HepG2 (cell line): ENCODE measurements around the gene C3orf62. TPM values are rescaled to one million over a fixed set of nuclear protein-coding genes. Genes with fewer than 3 reads are reported as not detected.

ENCODE experiments used
- ATAC-seq: fragments of 200-7000 bp; cut with Tn5 transposase; 3 replicates; pipeline ENCODE4 v1.9.1; 2020; ENCODE audit warnings: mild to moderate bottlenecking, moderate library complexity
- BruUV-seq: library from RNA; stranded (reverse); fragments of 400-500 nt; replicated peaks from 2 replicates; lab custom pipeline; 2021; lab: Mats Ljungman, UMichigan
- CTCF ChIA-PET: fragments of 300-600 bp; formaldehyde crosslinking; extraction: SDS; loops from one replicate; lab custom pipeline; 2021; ENCODE audit warnings: low total read pairs, inconsistent platforms, low intra/inter-chr PET ratio; lab: Yijun Ruan, JAX
- POLR2A ChIA-PET: fragments of 350-600 bp; sonication (Branson Sonifier 250); formaldehyde crosslinking; loops from one replicate; lab custom pipeline; 2020; ENCODE audit warnings: antibody characterized with exemption, inconsistent platforms; lab: Yijun Ruan, JAX
- DNase-seq: peaks from one replicate; pipeline ENCODE4 v3.0.0-alpha.2; 2015; ENCODE audit warnings: low spot score
- FAIRE-seq: peaks from 3 replicates; lab custom pipeline; 2011; peaks lifted over from hg19 to GRCh38; lab: Jason Lieb, UNC
- H2AFZ ChIP-seq: one replicate; pipeline ENCODE4 v1.6.1; 2011; ENCODE audit warnings: low read length, inconsistent platforms
- H3K27ac ChIP-seq: fragments of 300-600 bp; 3 replicates; pipeline ENCODE4 v1.8.0; 2011; ENCODE audit warnings: mixed run types, mild to moderate bottlenecking, mixed read lengths, low read length, inconsistent platforms; ENCODE audit not compliant: insufficient read depth; ENCODE audit errors: extremely low read length
- H3K27me3 ChIP-seq, 2 experiments: fragments of 200-600 bp in 1 of 2; 2 replicates in 1 of 2; 3 replicates in 1 of 2; pipeline versions ENCODE4 v1.6.0 to v1.8.0; 2011; ENCODE audit warnings: low read length in 2 of 2, mild to moderate bottlenecking in 2 of 2, moderate library complexity in 2 of 2, inconsistent platforms in 1 of 2; ENCODE audit not compliant: insufficient read depth in 2 of 2, control insufficient read depth in 1 of 2
- H3K36me3 ChIP-seq, 2 experiments: fragments of 200-600 bp in 1 of 2; replicated peaks in 1 of 2; 2 replicates in 1 of 2; 3 replicates in 1 of 2; pipeline versions ENCODE4 v1.5.1 to v1.8.0; 2011; ENCODE audit warnings: low read length in 2 of 2, inconsistent platforms in 1 of 2; ENCODE audit not compliant: insufficient read depth in 2 of 2, control insufficient read depth in 1 of 2
- H3K4me1 ChIP-seq: 2 replicates; pipeline ENCODE4 v1.5.1; 2012; ENCODE audit warnings: low read length, inconsistent platforms; ENCODE audit not compliant: insufficient read depth
- H3K4me2 ChIP-seq: 2 replicates; pipeline ENCODE4 v1.6.0; 2011; ENCODE audit warnings: low read depth, low read length, inconsistent platforms
- H3K4me3 ChIP-seq, 3 experiments: fragments of 200-600 bp in 1 of 3; sonication (generic), shearing (Covaris generic) in 1 of 3; replicated peaks in 1 of 3; 2 replicates each; pipeline ENCODE4 v1.5.1; 2011 to 2016; ENCODE audit warnings: low read length in 3 of 3, inconsistent platforms in 2 of 3, low read depth in 2 of 3, mild to moderate bottlenecking in 2 of 3, control low read depth in 1 of 3, mixed read lengths in 1 of 3; ENCODE audit not compliant: insufficient read depth in 1 of 3
- H3K79me2 ChIP-seq: one replicate; pipeline ENCODE4 v1.6.1; 2011; ENCODE audit warnings: low read length, inconsistent platforms; ENCODE audit not compliant: insufficient read depth
- H3K9ac ChIP-seq: 2 replicates; pipeline ENCODE4 v1.6.0; 2011; ENCODE audit warnings: mild to moderate bottlenecking, low read depth, low read length, inconsistent platforms; ENCODE audit not compliant: insufficient read depth
- H3K9me3 ChIP-seq: 2 replicates; pipeline ENCODE4 v1.5.1; 2012; ENCODE audit warnings: mild to moderate bottlenecking, low read length
- H4K20me1 ChIP-seq: 2 replicates; pipeline ENCODE4 v1.6.0; 2011; ENCODE audit warnings: inconsistent platforms, mild to moderate bottlenecking, low read length, moderate library complexity; ENCODE audit not compliant: insufficient read depth
- EP300 ChIP-seq, 3 experiments: sonication (generic) in 1 of 3; formaldehyde crosslinking in 1 of 3; IDR thresholded peaks; 2 replicates each; pipeline versions ENCODE4 v1.5.1 to v1.6.1; 2011 to 2020; ENCODE audit warnings: low read depth in 2 of 3, low read length in 2 of 3, borderline replicate concordance in 1 of 3, improper control_type of control experiment in 1 of 3, mild to moderate bottlenecking in 1 of 3, missing genetic modification reagents in 1 of 3, moderate library complexity in 1 of 3
- KAT7 ChIP-seq: IDR thresholded peaks from 2 replicates; pipeline ENCODE4 v1.6.1; 2018; ENCODE audit warnings: borderline replicate concordance, missing compliant biosample characterization
- MAF1 ChIP-seq: sonication (generic); formaldehyde crosslinking; IDR thresholded peaks from 2 replicates; pipeline ENCODE4 v1.5.0; 2020; ENCODE audit warnings: missing genetic modification reagents, borderline replicate concordance
- NCOA2 ChIP-seq: sonication (generic); formaldehyde crosslinking; IDR thresholded peaks from 2 replicates; pipeline ENCODE4 v1.8.0; 2022; ENCODE audit warnings: inconsistent platforms
- TRIM24 ChIP-seq: sonication (generic); formaldehyde crosslinking; IDR thresholded peaks from 2 replicates; pipeline ENCODE4 v1.8.0; 2022; ENCODE audit warnings: mild to moderate bottlenecking, missing genetic modification reagents
- ZNF362 ChIP-seq: sonication (generic); formaldehyde crosslinking; IDR thresholded peaks from 2 replicates; pipeline ENCODE4 v1.4.0; 2020; ENCODE audit warnings: missing genetic modification reagents, mild to moderate bottlenecking, borderline replicate concordance
- WGBS: methylation state at CpG from one replicate; pipeline ENCODE4 v1.1.6; 2017; ENCODE audit warnings: low lambda C conversion rate; 5-methylcytosine and 5-hydroxymethylcytosine counted together
- in situ Hi-C: cut with HindIII; loops from 2 replicates; pipeline ENCODE4 v1.10.0; 2017; ENCODE audit warnings: low pct_unique_long_range_greater_than_20kb; ENCODE audit not compliant: extremely low pct_ligation_motif_present
- intact Hi-C: fragments of 100-400 bp; cut with micrococcal nuclease; formaldehyde crosslinking; loops from one replicate; pipeline ENCODE4 v1.10.0; 2022; ENCODE audit not compliant: unreplicated experiment
- polyA plus RNA-seq, 8 experiments: library from polyadenylated mRNA; depleted of rRNA in 3 of 8; stranded (reverse) in 7 of 8; unstranded in 1 of 8; fragments of >200 nt; fragmentation: Illumina TruSeq in 4 of 8; extraction: Trizol in 4 of 8; gene quantifications; 2 replicates each; pipeline versions ENCODE4 v1.2.1 to v1.2.3, GENCODE V29; 2011 to 2016; ENCODE audit warnings: low read depth in 4 of 8, missing spikeins in 1 of 8, mixed read lengths in 1 of 8; ENCODE audit not compliant: insufficient read depth in 1 of 8
- total RNA-seq, 5 experiments: library from RNA; depleted of rRNA; stranded (reverse); fragments of >200 nt; fragmentation: Illumina TruSeq; extraction: Trizol; gene quantifications; 2 replicates each; pipeline ENCODE4 v1.2.3, GENCODE V29; 2016; ENCODE audit warnings: low read depth in 1 of 5

The C3orf62 gene
- total and polyA plus RNA-seq, 2 of the 13 experiments (the other 11 are each of a cell fraction or from before 2014, with no cell fraction given), result 1.6 to 3.9 TPM

GRCh38 chr3:49316696-49317457, 39.8 kb upstream of the C3orf62 start:
- ChIA-PET CTCF (no interaction called here), POLR2A (no interaction called here)
- Histone ChIP-seq H3K27ac (no peak overlapping the region), H4K20me1 (no peaks in the 10 kb centered on the region), H3K4me2 (no peak overlapping the region), H3K9me3 (no peaks in the 10 kb centered on the region), H3K9ac (no peak overlapping the region), H3K4me3 (no peak overlapping the region), H3K27me3 (no peaks in the 10 kb centered on the region), H2AFZ (no peak overlapping the region), H3K36me3 (peaks cover 11 to 42% of the 10 kb centered on the region in 2 experiments; a peak in 4 of 5 replicates), H3K79me2 (no peaks in the 10 kb centered on the region), H3K4me1 (no peaks in the 10 kb centered on the region)
- DNase-seq, result no peak
- no peak for ATAC-seq
- in situ Hi-C loops (no loop called here), intact Hi-C loops (no loop called here)
- FAIRE-seq, result no peak
- BruUV-seq, result no TSS peak
- TF ChIP-seq TRIM24 (CRISPR knock-in tag) (no peak), ZNF362 (CRISPR knock-in tag) (no peak), KAT7 (CRISPR knock-in tag) (no peak), EP300 (IDR thresholded peaks at IDR 0.05; ENCODE audit: low read depth in 2 of 2, low read length in 2 of 2) (no peak), EP300 (CRISPR knock-in tag; IDR thresholded peaks at IDR 0.05; ENCODE audit: borderline replicate concordance) (no peak), NCOA2 (CRISPR knock-in tag) (no peak), MAF1 (no peak)
- 96% methylated on average over 10 of the region's 16 CpGs for WGBS
